ENCODE data around the gene C11orf21.

The C11orf21 gene

GRCh38 chr11:2263071-2263565 lies 38.6 kb downstream of the C11orf21 start:
- no peaks in the 10 kb centered on the region for H3K79me2 ChIP-seq (ENCODE audit: insufficient read depth, low read length)
- no peaks in the 10 kb centered on the region for H3K36me3 ChIP-seq (ENCODE audit: low read length)
- H3K27ac ChIP-seq (ENCODE audit: low read depth, low read length), result no peak overlapping the region
- H2AFZ ChIP-seq (ENCODE audit: low read depth, low read length, severe bottlenecking), result no peak overlapping the region
- H3F3A ChIP-seq (ENCODE audit: insufficient read depth), result no peaks in the 10 kb centered on the region
- no peak overlapping the region for H3K4me3 ChIP-seq (ENCODE audit: insufficient read depth, low read length, poor library complexity, severe bottlenecking)
- TF ChIP-seq CTCF (IDR thresholded peaks at IDR 0.05; ENCODE audit: insufficient read depth, low read length, poor library complexity, severe bottlenecking), result no peak
- TF ChIP-seq EZH2phosphoT487 (conservative IDR thresholded peaks at IDR 0.05; ENCODE audit: low read length), result no peak
- H3K9ac ChIP-seq (ENCODE audit: low read length), result no peak overlapping the region
- H3K4me2 ChIP-seq (ENCODE audit: low read depth, low read length, poor library complexity, severe bottlenecking), result no peak overlapping the region
- H3K27me3 ChIP-seq (ENCODE audit: low read length), result no peaks in the 10 kb centered on the region
- no peaks in the 10 kb centered on the region for H3K9me3 ChIP-seq (ENCODE audit: insufficient read depth, low read length)
- H3K9me2 ChIP-seq (replicated peaks; ENCODE audit: insufficient read depth, low read length), result no peaks in the 10 kb centered on the region
- no peaks in the 10 kb centered on the region for H4K20me1 ChIP-seq (ENCODE audit: low read depth, low read length)

GRCh38 chr11:2262301-2263070 lies 39.2 kb downstream of the C11orf21 start:
- Histone ChIP-seq H3K36me3 (ENCODE audit: low read length) (no peaks in the 10 kb centered on the region), H3K27ac (ENCODE audit: low read depth, low read length) (no peak overlapping the region), H3K79me2 (ENCODE audit: insufficient read depth, low read length) (no peaks in the 10 kb centered on the region), H3K9me2 (replicated peaks; ENCODE audit: insufficient read depth, low read length) (no peaks in the 10 kb centered on the region), H3K27me3 (ENCODE audit: low read length) (no peaks in the 10 kb centered on the region), H3K9me3 (ENCODE audit: insufficient read depth, low read length) (no peaks in the 10 kb centered on the region), H2AFZ (ENCODE audit: low read depth, low read length, severe bottlenecking) (no peak overlapping the region), H3F3A (ENCODE audit: insufficient read depth) (no peaks in the 10 kb centered on the region), H3K9ac (ENCODE audit: low read length) (no peak overlapping the region), H3K4me3 (ENCODE audit: insufficient read depth, low read length, poor library complexity, severe bottlenecking) (no peak overlapping the region), H3K4me2 (ENCODE audit: low read depth, low read length, poor library complexity, severe bottlenecking) (no peak overlapping the region), H4K20me1 (ENCODE audit: low read depth, low read length) (no peaks in the 10 kb centered on the region)
- no peak for TF ChIP-seq CTCF (IDR thresholded peaks at IDR 0.05; ENCODE audit: insufficient read depth, low read length, poor library complexity, severe bottlenecking)
- TF ChIP-seq EZH2phosphoT487 (conservative IDR thresholded peaks at IDR 0.05; ENCODE audit: low read length), result no peak

GRCh38 chr11:2261436-2262230 lies 40.1 kb downstream of the C11orf21 start:
- Histone ChIP-seq H3K9me3 (ENCODE audit: insufficient read depth, low read length) (no peaks in the 10 kb centered on the region), H3K27me3 (ENCODE audit: low read length) (no peaks in the 10 kb centered on the region), H3K79me2 (ENCODE audit: insufficient read depth, low read length) (no peaks in the 10 kb centered on the region), H3K27ac (ENCODE audit: low read depth, low read length) (no peak overlapping the region), H3K36me3 (ENCODE audit: low read length) (no peaks in the 10 kb centered on the region), H3K4me2 (ENCODE audit: low read depth, low read length, poor library complexity, severe bottlenecking) (no peak overlapping the region), H3K4me3 (ENCODE audit: insufficient read depth, low read length, poor library complexity, severe bottlenecking) (no peak overlapping the region), H3F3A (ENCODE audit: insufficient read depth) (no peaks in the 10 kb centered on the region), H2AFZ (ENCODE audit: low read depth, low read length, severe bottlenecking) (no peak overlapping the region), H3K9me2 (replicated peaks; ENCODE audit: insufficient read depth, low read length) (no peaks in the 10 kb centered on the region), H3K9ac (ENCODE audit: low read length) (no peak overlapping the region), H4K20me1 (ENCODE audit: low read depth, low read length) (no peaks in the 10 kb centered on the region)
- no peak for TF ChIP-seq EZH2phosphoT487 (conservative IDR thresholded peaks at IDR 0.05; ENCODE audit: low read length)
- TF ChIP-seq CTCF (IDR thresholded peaks at IDR 0.05; ENCODE audit: insufficient read depth, low read length, poor library complexity, severe bottlenecking), result no peak
